ENCODE results near the gene SLC7A5.
"Not testable (repeated sequence)": the region's sequence is repeated elsewhere in the genome, so short reads cannot be mapped to it uniquely, and the experiment has no call there.

The SLC7A5 gene

GRCh38 chr16:87864331-87864989, 4.8 kb downstream of the SLC7A5 start:
- H3K27ac ChIP-seq: peak overlapping the region in 3 of 21 experiments; percentile 53 to 77 (median 68)

GRCh38 chr16:87863327-87863635, 6.0 kb downstream of the SLC7A5 start:
- Histone ChIP-seq H3K27ac (peak overlapping the region in 6 of 21 experiments; percentile 1 to 67 (median 18)), H3K4me3 (peak overlapping the region in 1 of 7 experiments; percentile 5)

More at GRCh38 chr16:87864331-87864989, 4.8 kb downstream of the SLC7A5 start:
- H3K4me3 ChIP-seq: peak overlapping the region in 2 of 7 experiments; percentile 10 to 81

GRCh38 chr16:87862597-87863326, 6.5 kb downstream of the SLC7A5 start:
- peak overlapping the region in 7 of 21 experiments; percentile 1 to 67 (median 16) for H3K27ac ChIP-seq
- peak overlapping the region in 1 of 7 experiments; percentile 5 for H3K4me3 ChIP-seq

- not testable (repeated sequence) for H3K4me3 ChIP-seq
- H3K27ac ChIP-seq: peak overlapping the region in 6 of 21 experiments; percentile 2 to 67 (median 25)
Measured at GRCh38 chr16:87861300-87862099, 7.8 kb downstream of the SLC7A5 start.

- Histone ChIP-seq H3K4me3 (no peak overlapping the region), H3K27ac (peak overlapping the region in 6 of 21 experiments; percentile 13 to 67 (median 25))
Measured at GRCh38 chr16:87860553-87861299, 8.6 kb downstream of the SLC7A5 start.

- H3K27ac ChIP-seq: peak overlapping the region in 7 of 21 experiments; percentile 11 to 85 (median 39)
- H3K4me3 ChIP-seq: not testable (repeated sequence)
Measured at GRCh38 chr16:87858151-87858993, 10.9 kb downstream of the SLC7A5 start.

GRCh38 chr16:87856791-87857228, 12.5 kb downstream of the SLC7A5 start:
- Histone ChIP-seq H3K27ac (peak overlapping the region in 20 of 21 experiments; percentile 50 to 93 (median 76)), H3K4me3 (peak overlapping the region in 3 of 7 experiments; percentile 8 to 21 (median 16))

- Histone ChIP-seq H3K27ac (peak overlapping the region; percentile 18 to 93 (median 76)), H3K4me3 (peak overlapping the region; percentile 4 to 21 (median 16))
Measured at GRCh38 chr16:87855852-87856715, 13.2 kb downstream of the SLC7A5 start.

GRCh38 chr16:87854907-87855683, 14.2 kb downstream of the SLC7A5 start:
- Histone ChIP-seq H3K27ac (peak overlapping the region; percentile 18 to 93 (median 79)), H3K4me3 (peak overlapping the region in 3 of 7 experiments; percentile 4 to 21 (median 21))

GRCh38 chr16:87854053-87854906, 15.0 kb downstream of the SLC7A5 start:
- H3K4me3 ChIP-seq: peak overlapping the region in 4 of 7 experiments; percentile 6 to 24 (median 18)
- H3K27ac ChIP-seq: peak overlapping the region in 20 of 21 experiments; percentile 16 to 93 (median 80)

GRCh38 chr16:87853411-87854052, 15.8 kb downstream of the SLC7A5 start:
- Histone ChIP-seq H3K27ac (peak overlapping the region; percentile 23 to 93 (median 76)), H3K4me3 (peak overlapping the region in 5 of 7 experiments; percentile 3 to 24 (median 13))

GRCh38 chr16:87851601-87852000, 17.7 kb downstream of the SLC7A5 start:
- H3K27ac ChIP-seq: peak overlapping the region in 2 of 21 experiments; percentile 25 to 85
- H3K4me3 ChIP-seq: no peak overlapping the region

GRCh38 chr16:87851141-87851587, 18.1 kb downstream of the SLC7A5 start:
- no peak overlapping the region for H3K4me3 ChIP-seq
- H3K27ac ChIP-seq: peak overlapping the region in 2 of 21 experiments; percentile 25 to 85

GRCh38 chr16:87850009-87851006, 19.0 kb downstream of the SLC7A5 start:
- peak overlapping the region in 2 of 21 experiments; percentile 39 to 85 for H3K27ac ChIP-seq
- no peak overlapping the region for H3K4me3 ChIP-seq
